ENCODE results near the gene MFAP1.
A peak's percentile ranks its signal among the peaks of the same experiment; 100 is the strongest.
"Not testable (repeated sequence)": the region's sequence is repeated elsewhere in the genome, so short reads cannot be mapped to it uniquely, and the experiment has no call there.

Gene MFAP1

GRCh38 chr15:43821505-43821904 lies 3.0 kb downstream of the MFAP1 start:
- no peak for DNase-seq (ENCODE audit: low read depth in 3 of 3)

GRCh38 chr15:43815064-43815463 lies 9.4 kb downstream of the MFAP1 start:
- not testable (repeated sequence) for DNase-seq (ENCODE audit: low read depth in 3 of 3)

GRCh38 chr15:43808960-43809678 lies 15.4 kb downstream of the MFAP1 start:
- no peak for DNase-seq (ENCODE audit: low read depth in 3 of 3)

GRCh38 chr15:43808435-43808950 lies 16.0 kb downstream of the MFAP1 start:
- DNase-seq (ENCODE audit: low read depth in 3 of 3): no peak

GRCh38 chr15:43802676-43803075 lies 21.8 kb downstream of the MFAP1 start:
- DNase-seq (ENCODE audit: low read depth in 3 of 3): not testable (repeated sequence)

- peak; percentile 80 to 88 (median 81) for DNase-seq (ENCODE audit: low read depth in 3 of 3)
Measured at GRCh38 chr15:43800286-43801141, 24.0 kb downstream of the MFAP1 start, which contains the start of gene HYPK. Gene HYPK, plus strand, starts transcription at chr15:43800599. Its CDS starts 24 bp downstream, at chr15:43800623.

GRCh38 chr15:43799945-43800285 lies 24.6 kb downstream of the MFAP1 start, which contains the start of gene SERINC4:
Gene SERINC4, minus strand, starts transcription at chr15:43800220. Its CDS starts 234 bp downstream, at chr15:43799986.
- no peak for DNase-seq (ENCODE audit: low read depth in 3 of 3)

- DNase-seq (ENCODE audit: low read depth in 3 of 3): no peak
Measured at GRCh38 chr15:43799209-43799944, 25.1 kb downstream of the MFAP1 start.

GRCh38 chr15:43796566-43796965 lies 27.9 kb downstream of the MFAP1 start:
- DNase-seq (ENCODE audit: low read depth in 3 of 3): no peak

- no peak for DNase-seq (ENCODE audit: low read depth in 3 of 3)
Measured at GRCh38 chr15:43795997-43796396, 28.5 kb downstream of the MFAP1 start.

GRCh38 chr15:43795197-43795596 lies 29.3 kb downstream of the MFAP1 start:
- no peak for DNase-seq (ENCODE audit: low read depth in 3 of 3)

GRCh38 chr15:43794269-43795037 lies 30.0 kb downstream of the MFAP1 start:
- DNase-seq (ENCODE audit: low read depth in 3 of 3): no peak

- DNase-seq (ENCODE audit: low read depth in 3 of 3): no peak
Measured at GRCh38 chr15:43793647-43794046, 30.8 kb downstream of the MFAP1 start.

- DNase-seq (ENCODE audit: low read depth in 3 of 3): no peak
Measured at GRCh38 chr15:43792761-43793476, 31.6 kb downstream of the MFAP1 start.

GRCh38 chr15:43791993-43792760 lies 32.3 kb downstream of the MFAP1 start, which contains the start of gene SERF2:
Gene SERF2, plus strand, starts transcription at chr15:43792320. Its CDS starts 57 bp downstream, at chr15:43792377.
- peak; percentile 100 for DNase-seq (ENCODE audit: low read depth in 3 of 3)

- DNase-seq (ENCODE audit: low read depth in 3 of 3): no peak
Measured at GRCh38 chr15:43789409-43789808, 35.1 kb downstream of the MFAP1 start.

GRCh38 chr15:43779016-43779415 lies 45.5 kb downstream of the MFAP1 start:
- DNase-seq (ENCODE audit: low read depth in 3 of 3): no peak

- peak; percentile 74 to 87 (median 83) for DNase-seq (ENCODE audit: low read depth in 3 of 3)
Measured at GRCh38 chr15:43777267-43777914, 47.1 kb downstream of the MFAP1 start.

- DNase-seq (ENCODE audit: low read depth in 3 of 3): peak; percentile 57 to 75 (median 63)
Measured at GRCh38 chr15:43776718-43777266, 47.7 kb downstream of the MFAP1 start, which contains the start of gene ELL3. Gene ELL3, minus strand, starts transcription at chr15:43776966. Its CDS starts 65 bp downstream, at chr15:43776901.

All from stimulated activated CD4-positive, alpha-beta T cell treated with anti-CD3 and anti-CD28 coated beads, TNF-alpha, amount 100 ng/mL, for 48 hours (primary cell).